Skin epidermis (tissue), 12 donors: ENCODE measurements around the gene OTUD5.

ENCODE experiments used
- H3K27ac ChIP-seq, 21 experiments: fragments of 200-600 bp; sonication (generic) in 11 of 21; one replicate each; pipeline ENCODE4 v1.5.0; 2020; ENCODE audit warnings: mild to moderate bottlenecking in 3 of 21, inconsistent platforms in 2 of 21, moderate library complexity in 2 of 21
- H3K4me3 ChIP-seq, 7 experiments: fragments of 200-600 bp; sonication (generic) in 2 of 7; one replicate each; pipeline ENCODE4 v1.5.0; 2020; ENCODE audit warnings: inconsistent platforms in 2 of 7, mild to moderate bottlenecking in 2 of 7, moderate library complexity in 1 of 7

The OTUD5 gene

GRCh38 chrX:48917139-48918001 lies 40.0 kb downstream of the OTUD5 start:
- Histone ChIP-seq H3K4me3 (peak overlapping the region; percentile 28 to 64 (median 56)), H3K27ac (peak overlapping the region in 12 of 21 experiments; percentile 52 to 93 (median 82))

- peak overlapping the region in 1 of 21 experiments; percentile 11 for H3K27ac ChIP-seq
- peak overlapping the region in 1 of 7 experiments; percentile 64 for H3K4me3 ChIP-seq
Measured at GRCh38 chrX:48914593-48915493, 42.6 kb downstream of the OTUD5 start.

- no peak overlapping the region for H3K4me3 ChIP-seq
- no peak overlapping the region for H3K27ac ChIP-seq
Measured at GRCh38 chrX:48913605-48914366, 43.6 kb downstream of the OTUD5 start.

- Histone ChIP-seq H3K4me3 (peak within 1 kb of the TSS; percentile 42 to 65 (median 58)), H3K27ac (peak within 1 kb of the TSS in 20 of 21 experiments; percentile 42 to 87 (median 76))
Measured at GRCh38 chrX:48911412-48912182, 45.8 kb downstream of the OTUD5 start, which contains the start of gene SLC35A2. Gene SLC35A2 (minus strand): TSS chrX:48911646. CDS start chrX:48911636, 10 bp downstream.

GRCh38 chrX:48910926-48911411 lies 46.4 kb downstream of the OTUD5 start:
- Histone ChIP-seq H3K27ac (peak overlapping the region in 20 of 21 experiments; percentile 42 to 87 (median 76)), H3K4me3 (peak overlapping the region; percentile 42 to 65 (median 58))

- Histone ChIP-seq H3K4me3 (no peak overlapping the region), H3K27ac (peak overlapping the region in 2 of 21 experiments; percentile 72 to 78)
Measured at GRCh38 chrX:48909703-48910294, 47.6 kb downstream of the OTUD5 start.

- H3K27ac ChIP-seq = no peak overlapping the region
Measured at GRCh38 chrX:48908600-48908999, 48.8 kb downstream of the OTUD5 start.

GRCh38 chrX:48905090-48905790 lies 52.2 kb downstream of the OTUD5 start:
- Histone ChIP-seq H3K27ac (no peak overlapping the region), H3K4me3 (no peak overlapping the region)

More at GRCh38 chrX:48908600-48908999, 48.8 kb downstream of the OTUD5 start:
- H3K4me3 ChIP-seq = no peak overlapping the region

GRCh38 chrX:48904626-48905025 lies 52.8 kb downstream of the OTUD5 start:
- no peak overlapping the region for H3K27ac ChIP-seq
- H3K4me3 ChIP-seq = no peak overlapping the region

- Histone ChIP-seq H3K27ac (no peak overlapping the region), H3K4me3 (no peak overlapping the region)
Measured at GRCh38 chrX:48904180-48904579, 53.2 kb downstream of the OTUD5 start.

- no peak overlapping the region for H3K4me3 ChIP-seq
- no peak overlapping the region for H3K27ac ChIP-seq
Measured at GRCh38 chrX:48903290-48903689, 54.1 kb downstream of the OTUD5 start.

GRCh38 chrX:48902776-48903175 lies 54.6 kb downstream of the OTUD5 start:
- H3K27ac ChIP-seq = no peak overlapping the region
- no peak overlapping the region for H3K4me3 ChIP-seq

GRCh38 chrX:48902135-48902534 lies 55.3 kb downstream of the OTUD5 start:
- Histone ChIP-seq H3K4me3 (no peak overlapping the region), H3K27ac (no peak overlapping the region)

- Histone ChIP-seq H3K4me3 (no peak overlapping the region), H3K27ac (no peak overlapping the region)
Measured at GRCh38 chrX:48901069-48901468, 56.3 kb downstream of the OTUD5 start.

- Histone ChIP-seq H3K27ac (no peak overlapping the region), H3K4me3 (no peak overlapping the region)
Measured at GRCh38 chrX:48899078-48899410, 58.4 kb downstream of the OTUD5 start.

- H3K27ac ChIP-seq = peak within 1 kb of the TSS; percentile 72 to 95 (median 89)
- peak within 1 kb of the TSS; percentile 58 to 71 (median 61) for H3K4me3 ChIP-seq
Measured at GRCh38 chrX:48897625-48898306, 59.6 kb downstream of the OTUD5 start, which contains the start of the genes PQBP1 and TIMM17B. Gene PQBP1 (plus strand): TSS chrX:48897930. CDS start chrX:48898510, 580 bp downstream. Gene TIMM17B (minus strand): TSS chrX:48897768. CDS start chrX:48897749, 19 bp downstream.

GRCh38 chrX:48897157-48897624 lies 60.2 kb downstream of the OTUD5 start:
- peak overlapping the region; percentile 58 to 71 (median 61) for H3K4me3 ChIP-seq
- peak overlapping the region; percentile 72 to 95 (median 89) for H3K27ac ChIP-seq
